ENCODE results near the gene ST8SIA4.

The ST8SIA4 gene

GRCh38 chr5:100779669-100780375 is 123.3 kb downstream of the ST8SIA4 start:
- DNase-seq (ENCODE audit: low read depth in 2 of 2), result no peak

GRCh38 chr5:100777680-100778300 is 125.3 kb downstream of the ST8SIA4 start:
- DNase-seq (ENCODE audit: low read depth in 2 of 2), result no peak

- no peak for DNase-seq (ENCODE audit: low read depth in 2 of 2)
Measured at GRCh38 chr5:100775533-100775855, 127.6 kb downstream of the ST8SIA4 start.

- DNase-seq (ENCODE audit: low read depth in 2 of 2), result no peak
Measured at GRCh38 chr5:100772548-100772947, 130.5 kb downstream of the ST8SIA4 start.

GRCh38 chr5:100772006-100772405 is 131.1 kb downstream of the ST8SIA4 start:
- DNase-seq (ENCODE audit: low read depth in 2 of 2), result no peak

GRCh38 chr5:100771181-100771580 is 131.9 kb downstream of the ST8SIA4 start:
- DNase-seq (ENCODE audit: low read depth in 2 of 2), result no peak

GRCh38 chr5:100768221-100768620 is 134.9 kb downstream of the ST8SIA4 start:
- no peak for DNase-seq (ENCODE audit: low read depth in 2 of 2)

GRCh38 chr5:100762995-100763394 is 140.1 kb downstream of the ST8SIA4 start:
- no peak for DNase-seq (ENCODE audit: low read depth in 2 of 2)

- DNase-seq (ENCODE audit: low read depth in 2 of 2), result no peak
Measured at GRCh38 chr5:100762108-100762507, 141.0 kb downstream of the ST8SIA4 start.

GRCh38 chr5:100761192-100761591 is 141.9 kb downstream of the ST8SIA4 start:
- DNase-seq (ENCODE audit: low read depth in 2 of 2), result no peak

GRCh38 chr5:100760688-100761087 is 142.4 kb downstream of the ST8SIA4 start:
- no peak for DNase-seq (ENCODE audit: low read depth in 2 of 2)

- DNase-seq (ENCODE audit: low read depth in 2 of 2), result no peak
Measured at GRCh38 chr5:100758780-100759179, 144.3 kb downstream of the ST8SIA4 start.

GRCh38 chr5:100758306-100758705 is 144.8 kb downstream of the ST8SIA4 start:
- no peak for DNase-seq (ENCODE audit: low read depth in 2 of 2)

- no peak for DNase-seq (ENCODE audit: low read depth in 2 of 2)
Measured at GRCh38 chr5:100757618-100758017, 145.5 kb downstream of the ST8SIA4 start.
